GM19467 (cell line): Measurements from ENCODE around the gene GTF2F2.
"Not testable (repeated sequence)": the region's sequence is repeated elsewhere in the genome, so short reads cannot be mapped to it uniquely, and the experiment has no call there.

ENCODE experiments used
- ATAC-seq: cut with Tn5 transposase; IDR thresholded peaks from one replicate; pipeline ENCODE4 v1.9.1; 2021; ENCODE audit warnings: mild to moderate bottlenecking, moderate library complexity; ENCODE audit not compliant: unreplicated experiment

Gene GTF2F2

DNA sequence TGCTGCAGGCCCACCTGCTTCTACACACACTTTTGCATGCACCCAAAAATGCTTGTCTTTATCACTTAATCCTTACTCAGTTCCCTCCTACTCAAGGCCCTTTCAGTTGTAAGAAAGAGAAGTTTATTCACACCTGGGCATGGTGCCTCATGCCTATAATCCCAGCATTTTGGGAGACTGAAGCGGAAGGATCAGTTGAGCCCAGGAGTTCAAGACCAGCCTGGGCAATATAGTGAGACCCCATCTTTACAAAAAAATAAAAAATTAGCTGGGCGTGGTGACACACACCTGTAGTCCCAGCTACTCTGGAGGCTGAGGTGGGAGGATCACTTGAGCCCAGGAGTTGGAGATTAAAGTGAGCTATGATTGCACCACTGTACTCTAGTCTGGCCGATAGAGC, 178.2 kb downstream of the GTF2F2 start:
- ATAC-seq: not testable (repeated sequence)

DNA sequence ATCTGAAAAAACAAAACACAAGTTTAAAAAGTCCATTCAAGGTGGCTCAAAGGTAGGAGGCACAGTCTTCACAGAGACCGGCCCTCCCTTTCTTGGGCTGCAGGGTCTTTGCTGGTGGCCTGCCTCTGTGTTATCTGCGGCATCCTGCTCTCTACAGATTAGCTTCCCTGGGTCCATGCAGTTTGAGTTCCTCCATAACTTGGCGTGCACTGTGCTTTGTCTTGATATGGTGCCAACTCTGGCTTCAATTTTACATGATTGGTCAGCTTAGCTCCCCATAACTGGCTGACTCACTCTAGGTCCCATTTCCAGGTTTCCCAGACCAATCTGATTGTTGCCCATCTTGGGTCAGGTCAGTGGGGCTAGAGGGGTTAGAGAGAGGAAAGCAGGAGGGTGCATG, 178.9 kb downstream of the GTF2F2 start:
- no peak for ATAC-seq

DNA sequence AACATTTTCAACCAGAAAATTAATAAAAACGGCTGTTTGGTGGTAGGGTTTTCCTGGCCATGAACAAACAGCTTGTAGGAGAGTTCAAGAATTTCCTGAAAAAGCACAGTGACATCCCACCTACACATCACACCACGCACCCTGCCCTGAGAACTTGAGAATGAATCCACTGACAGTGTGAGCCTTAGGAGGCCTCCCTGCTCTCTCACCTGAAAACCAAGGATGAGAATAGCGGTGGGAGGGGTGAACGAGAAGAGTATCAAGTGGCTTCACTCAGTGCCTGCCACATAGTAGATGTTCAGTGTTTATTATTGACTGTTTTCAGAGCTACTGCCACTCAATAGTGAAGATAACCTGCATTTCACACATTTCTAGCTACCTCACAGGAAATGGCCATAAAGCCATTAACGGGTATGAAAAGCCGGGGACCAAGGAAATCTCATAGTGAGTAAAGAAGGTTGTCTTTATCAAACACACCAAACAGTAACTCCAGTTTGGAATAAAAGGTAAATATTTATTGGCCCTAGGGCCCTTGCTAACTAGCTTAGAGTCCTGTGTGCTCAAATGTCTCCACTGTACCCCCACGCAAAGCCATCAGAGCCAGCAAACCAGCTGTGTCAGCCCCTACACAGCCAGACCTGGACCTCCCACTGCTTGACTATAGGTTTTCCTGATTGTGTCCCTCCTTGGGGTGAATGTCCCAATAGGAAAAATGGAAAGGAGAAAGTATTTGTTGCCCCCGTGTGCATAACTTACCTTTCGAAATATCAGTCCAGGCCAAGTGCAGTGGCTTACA, 180.1 kb downstream of the GTF2F2 start:
- ATAC-seq: no peak

- ATAC-seq: no peak
These were observed 181.0 kb downstream of the GTF2F2 start for GRCh38 chr13:45301263-45301662.

DNA sequence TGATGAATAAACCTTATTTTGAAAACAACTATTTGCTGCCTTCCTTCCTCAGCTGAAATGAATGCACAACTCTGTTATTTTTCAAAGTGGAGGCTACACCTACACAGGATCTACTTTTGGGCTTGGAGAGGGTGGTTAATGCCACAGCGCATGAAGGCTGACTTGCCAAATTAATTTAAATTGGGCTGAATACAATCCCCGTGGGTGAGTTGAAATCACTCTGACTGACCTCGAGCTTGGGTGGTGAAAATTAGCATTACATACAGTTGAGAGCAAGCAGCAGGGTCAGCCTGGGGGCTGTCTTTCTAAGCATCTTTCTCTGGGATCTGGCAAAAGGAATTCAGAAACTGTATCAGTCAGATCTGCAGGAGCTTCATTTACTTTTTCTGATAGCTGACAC, 182.2 kb downstream of the GTF2F2 start:
- ATAC-seq: no peak

- no peak for ATAC-seq
These were observed 182.7 kb downstream of the GTF2F2 start for GRCh38 chr13:45303026-45303425.

DNA sequence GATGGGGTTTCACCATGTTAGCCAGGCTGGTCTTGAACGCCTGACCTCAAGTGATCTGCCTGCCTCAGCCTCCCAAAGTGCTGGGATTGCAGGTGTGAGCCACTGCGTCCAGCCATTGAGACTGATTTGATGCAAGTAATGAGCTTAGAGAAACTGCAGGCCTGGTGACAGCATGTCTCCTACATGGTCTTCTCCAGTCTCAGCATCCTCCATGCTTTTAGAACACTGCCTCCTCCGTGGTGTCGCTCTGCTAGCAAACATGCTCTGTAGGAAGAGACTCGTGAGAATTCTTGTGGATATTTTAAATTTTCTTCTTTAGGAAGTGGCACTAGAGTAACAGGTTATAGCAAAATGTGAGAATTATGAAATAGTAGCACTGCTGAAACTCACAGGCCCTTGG, 183.6 kb downstream of the GTF2F2 start:
- no peak for ATAC-seq

GRCh38 chr13:45305079-45305478, 184.8 kb downstream of the GTF2F2 start:
- no peak for ATAC-seq

- ATAC-seq: no peak
These were observed 186.7 kb downstream of the GTF2F2 start for GRCh38 chr13:45306966-45307365.

GRCh38 chr13:45310341-45311131, 190.2 kb downstream of the GTF2F2 start:
- no peak for ATAC-seq

GRCh38 chr13:45314822-45315221, 194.5 kb downstream of the GTF2F2 start:
- ATAC-seq: no peak

DNA sequence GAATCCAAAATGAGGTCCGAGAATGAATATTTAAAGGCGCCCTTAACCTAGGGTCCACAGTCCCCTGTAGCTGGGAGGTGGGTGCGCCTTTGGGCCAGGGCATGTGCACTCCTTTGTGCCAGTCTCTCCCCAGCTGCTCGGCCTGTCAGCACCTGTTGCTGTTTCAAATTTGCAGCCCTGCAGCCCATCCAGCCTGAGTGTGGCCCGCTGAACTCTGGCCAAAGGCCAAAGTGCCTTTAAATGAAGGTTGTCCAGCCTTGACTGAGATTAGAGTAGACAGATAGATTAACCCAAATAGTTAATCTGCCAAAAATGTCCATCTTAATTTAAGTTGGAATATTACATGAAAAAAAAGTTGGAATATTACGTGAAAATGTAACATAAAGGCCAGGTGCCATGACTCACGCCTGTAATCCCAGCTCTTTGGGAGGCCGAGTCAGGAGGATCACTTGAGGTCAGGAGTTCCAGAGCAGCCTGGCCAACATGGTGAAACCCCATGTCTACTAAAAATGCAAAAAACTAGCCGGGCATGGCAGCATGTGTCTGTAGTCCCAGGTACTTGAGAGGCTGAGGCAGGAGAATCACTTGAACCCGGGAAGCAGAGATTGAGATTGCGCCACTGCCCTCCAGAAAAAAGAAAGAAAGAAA, 195.3 kb downstream of the GTF2F2 start:
- ATAC-seq: no peak

DNA sequence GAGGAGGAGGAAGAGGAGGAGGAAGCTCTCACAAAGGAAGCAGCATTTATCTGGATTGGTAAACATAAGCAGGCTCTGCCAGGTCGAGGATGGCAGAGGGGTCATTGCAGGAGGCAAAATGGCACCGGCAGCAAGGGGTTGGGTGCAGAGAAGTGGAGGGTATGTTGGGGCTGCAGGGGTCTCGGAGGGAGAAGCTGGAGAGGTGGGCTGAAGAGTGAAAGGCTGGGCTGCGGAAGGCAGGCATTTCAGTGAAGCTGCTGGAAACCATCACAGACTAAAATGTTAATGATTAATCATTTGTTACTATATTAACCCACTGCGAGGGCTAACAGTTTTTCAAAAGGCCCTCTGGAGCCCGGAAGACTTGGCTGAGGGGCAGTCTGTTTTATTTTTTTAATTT, 196.0 kb downstream of the GTF2F2 start:
- ATAC-seq: no peak

GRCh38 chr13:45316996-45317395, 196.7 kb downstream of the GTF2F2 start:
- ATAC-seq: no peak

GRCh38 chr13:45320876-45321629, 200.7 kb downstream of the GTF2F2 start:
- ATAC-seq: no peak

- ATAC-seq: no peak
These were observed 205.5 kb downstream of the GTF2F2 start for GRCh38 chr13:45325806-45326205.

DNA sequence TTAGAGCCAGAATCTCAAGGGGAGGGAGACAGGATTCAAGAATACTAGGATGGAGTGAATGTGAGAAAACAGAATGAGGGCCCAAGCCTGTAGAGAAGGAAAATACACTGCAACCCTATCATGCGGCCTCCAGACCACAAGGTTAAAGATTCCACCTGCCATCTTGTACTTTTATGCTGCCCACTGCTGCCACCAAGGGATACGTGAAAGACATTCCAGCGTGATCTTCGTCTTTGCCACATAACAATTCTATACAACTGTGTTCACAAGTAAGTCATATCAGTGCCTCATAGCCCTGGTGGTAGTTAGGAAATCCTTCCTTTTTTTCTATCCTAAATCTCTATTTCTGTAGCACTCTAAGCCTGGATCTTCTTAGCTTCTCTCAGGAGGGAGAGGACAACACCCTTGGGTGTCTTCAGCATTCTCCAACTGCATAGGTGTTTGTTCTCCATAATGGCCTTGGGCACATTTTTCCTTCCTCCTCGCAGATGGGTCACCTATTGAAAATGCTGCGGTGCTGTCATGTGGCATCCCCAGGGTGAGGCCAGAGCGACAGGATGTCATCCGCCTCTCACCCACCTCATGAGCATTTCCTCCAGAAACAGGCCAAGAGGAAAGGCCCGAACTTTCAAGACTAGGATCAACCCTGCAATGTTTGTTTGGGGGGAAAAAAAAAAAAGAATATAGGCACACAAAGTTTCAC, 207.1 kb downstream of the GTF2F2 start:
- no peak for ATAC-seq

GRCh38 chr13:45328661-45329111, 208.4 kb downstream of the GTF2F2 start:
- no peak for ATAC-seq

DNA sequence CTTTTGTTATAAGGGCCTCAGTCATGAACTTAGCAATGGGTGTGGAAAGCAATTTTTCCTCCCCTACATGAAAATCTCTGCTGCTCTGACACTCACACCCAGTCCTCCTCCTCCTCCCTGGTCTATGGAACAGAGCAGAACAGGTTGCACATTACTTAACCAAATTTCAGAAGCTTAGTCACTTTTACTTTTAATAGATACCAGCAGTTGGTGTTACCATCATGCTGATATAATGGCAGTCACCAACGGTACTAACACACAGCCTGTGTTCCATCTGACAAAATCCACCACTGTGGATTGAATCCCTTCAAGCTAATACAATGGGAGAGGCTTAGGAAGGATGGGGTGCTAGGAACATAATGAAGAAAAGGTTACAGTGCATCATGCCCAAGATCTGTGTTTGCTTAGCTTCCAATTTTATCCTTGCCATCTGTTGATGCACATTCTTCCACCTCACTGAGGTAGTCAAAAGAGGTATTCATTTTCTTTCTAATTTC, 210.9 kb downstream of the GTF2F2 start:
- ATAC-seq: no peak

- no peak for ATAC-seq
These were observed 211.4 kb downstream of the GTF2F2 start for GRCh38 chr13:45331692-45332035.
